SJCRH30 (cell line): Measurements from ENCODE around the gene MGRN1. TPM values are rescaled to one million over a fixed set of nuclear protein-coding genes. Genes with fewer than 3 reads are reported as not detected.

ENCODE experiments used
- DNase-seq, 2 experiments: peaks; one replicate each; pipeline ENCODE4 v3.0.0-alpha.2; 2015 to 2020
- H3K27ac ChIP-seq: fragments of 250-450 bp; sonication (Bioruptor Pico); 2 replicates; pipeline ENCODE4 v1.5.1; 2020; ENCODE audit warnings: mild to moderate bottlenecking, moderate library complexity
- H3K27me3 ChIP-seq: fragments of 250-450 bp; sonication (Bioruptor Pico); 2 replicates; pipeline ENCODE4 v1.5.1; 2020; ENCODE audit warnings: mild to moderate bottlenecking, moderate library complexity
- H3K36me3 ChIP-seq: fragments of 250-450 bp; sonication (Bioruptor Pico); 2 replicates; pipeline ENCODE4 v1.5.1; 2020; ENCODE audit warnings: mild to moderate bottlenecking, moderate library complexity
- H3K4me1 ChIP-seq: fragments of 250-450 bp; sonication (Bioruptor Pico); 2 replicates; pipeline ENCODE4 v1.5.1; 2020; ENCODE audit warnings: mild to moderate bottlenecking, moderate library complexity
- H3K4me3 ChIP-seq: fragments of 250-450 bp; sonication (Bioruptor Pico); 2 replicates; pipeline ENCODE4 v1.5.1; 2020; ENCODE audit warnings: mild to moderate bottlenecking, moderate library complexity
- H3K9me3 ChIP-seq: fragments of 250-450 bp; sonication (Bioruptor Pico); replicated peaks from 2 replicates; pipeline ENCODE4 v1.5.1; 2020; ENCODE audit warnings: mild to moderate bottlenecking, moderate library complexity
- total RNA-seq: library from RNA; depleted of rRNA; stranded (reverse); fragments of >200 nt; shearing (Covaris generic); gene quantifications from 2 replicates; pipeline ENCODE4 v1.2.3, GENCODE V29; 2014; rRNA removed

The MGRN1 gene
- 11.6 and 13.8 TPM in 2 replicates for total RNA-seq

GRCh38 chr16:4624015-4624826 is at the start of gene MGRN1:
Gene MGRN1, plus strand, starts transcription at chr16:4624826. Its CDS starts 135 bp downstream, at chr16:4624961.
- H3K4me1 ChIP-seq = no peaks in the 10 kb centered on the region; the same call in 1 of the 2 replicates
- no peaks in the 10 kb centered on the region for H3K36me3 ChIP-seq
- H3K27me3 ChIP-seq = no peaks in the 10 kb centered on the region
- no peaks in the 10 kb centered on the region for H3K9me3 ChIP-seq
- peak within 1 kb of the TSS; percentile 81 for H3K27ac ChIP-seq
- DNase-seq = peak; percentile 95 to 96
- peak within 1 kb of the TSS; percentile 81 for H3K4me3 ChIP-seq

- DNase-seq = no peak
- no peaks in the 10 kb centered on the region; the same call in 1 of the 2 replicates for H3K4me1 ChIP-seq
- no peak overlapping the region for H3K27ac ChIP-seq
- no peaks in the 10 kb centered on the region for H3K36me3 ChIP-seq
- H3K4me3 ChIP-seq = no peak overlapping the region
- H3K27me3 ChIP-seq = no peaks in the 10 kb centered on the region
- H3K9me3 ChIP-seq = no peaks in the 10 kb centered on the region
These were observed 49.5 kb upstream of the MGRN1 start for GRCh38 chr16:4574919-4575705.

DNA sequence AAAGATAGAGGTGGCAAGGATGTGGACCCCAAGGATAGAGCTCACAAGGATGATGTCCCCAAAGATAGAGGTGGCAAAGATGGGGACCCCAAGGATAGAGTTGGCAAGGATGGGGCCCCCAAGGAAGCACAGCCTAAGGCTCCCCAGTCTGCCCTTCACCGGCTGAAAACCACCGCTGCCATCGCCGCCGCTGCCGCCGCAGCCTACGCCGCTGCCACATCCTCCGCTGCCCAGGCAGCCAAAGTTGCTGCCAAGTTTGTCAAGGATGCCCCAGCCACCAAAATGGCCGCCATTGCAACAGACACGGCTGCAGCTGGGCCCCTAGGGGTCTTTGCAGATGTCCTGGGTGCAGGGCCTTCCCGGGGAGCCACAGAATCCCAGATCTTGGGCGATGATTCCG is 48.6 kb upstream of the MGRN1 start:
- Histone ChIP-seq H3K36me3 (no peaks in the 10 kb centered on the region), H3K9me3 (no peaks in the 10 kb centered on the region), H3K4me3 (no peak overlapping the region)

GRCh38 chr16:4578961-4579530 is 45.6 kb upstream of the MGRN1 start:
- H3K36me3 ChIP-seq = no peaks in the 10 kb centered on the region
- no peaks in the 10 kb centered on the region for H3K4me1 ChIP-seq
- DNase-seq = no peak
- no peaks in the 10 kb centered on the region for H3K9me3 ChIP-seq
- H3K4me3 ChIP-seq = no peak overlapping the region
- H3K27ac ChIP-seq = no peak overlapping the region
- H3K27me3 ChIP-seq = no peaks in the 10 kb centered on the region

More for the DNA sequence above, 48.6 kb upstream of the MGRN1 start:
- DNase-seq = no peak
- H3K27ac ChIP-seq = no peak overlapping the region
- H3K4me1 ChIP-seq = no peaks in the 10 kb centered on the region; the same call in 1 of the 2 replicates
- H3K27me3 ChIP-seq = no peaks in the 10 kb centered on the region

GRCh38 chr16:4580250-4580649 is 44.4 kb upstream of the MGRN1 start:
- no peaks in the 10 kb centered on the region for H3K4me1 ChIP-seq
- no peak overlapping the region for H3K27ac ChIP-seq
- H3K36me3 ChIP-seq = no peaks in the 10 kb centered on the region
- no peak overlapping the region for H3K4me3 ChIP-seq
- no peaks in the 10 kb centered on the region for H3K27me3 ChIP-seq
- no peaks in the 10 kb centered on the region for H3K9me3 ChIP-seq
- no peak for DNase-seq

DNA sequence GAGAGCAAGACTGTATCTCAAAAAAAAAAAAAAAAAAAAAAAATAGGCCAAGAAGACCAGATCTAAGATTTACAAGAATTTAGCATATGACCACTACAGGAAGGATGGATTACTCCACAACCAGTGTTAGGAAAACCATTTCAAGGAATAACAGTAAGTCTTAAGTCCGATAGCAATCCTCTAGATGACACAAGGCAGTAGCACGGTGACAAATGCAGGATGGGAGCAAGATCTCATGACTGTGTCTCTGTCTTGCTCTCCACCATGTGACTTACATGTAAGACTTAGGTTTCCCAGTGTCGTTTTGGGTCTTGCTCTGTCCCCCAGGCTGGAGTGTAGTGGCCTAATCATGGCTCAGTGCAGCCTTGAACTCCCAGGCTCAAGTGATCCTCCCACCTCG is 40.7 kb upstream of the MGRN1 start:
- H3K9me3 ChIP-seq = no peaks in the 10 kb centered on the region
- H3K36me3 ChIP-seq = no peaks in the 10 kb centered on the region
- no peak overlapping the region for H3K27ac ChIP-seq
- H3K4me3 ChIP-seq = no peak overlapping the region
- no peak for DNase-seq
- no peaks in the 10 kb centered on the region for H3K27me3 ChIP-seq
- no peaks in the 10 kb centered on the region for H3K4me1 ChIP-seq

DNA sequence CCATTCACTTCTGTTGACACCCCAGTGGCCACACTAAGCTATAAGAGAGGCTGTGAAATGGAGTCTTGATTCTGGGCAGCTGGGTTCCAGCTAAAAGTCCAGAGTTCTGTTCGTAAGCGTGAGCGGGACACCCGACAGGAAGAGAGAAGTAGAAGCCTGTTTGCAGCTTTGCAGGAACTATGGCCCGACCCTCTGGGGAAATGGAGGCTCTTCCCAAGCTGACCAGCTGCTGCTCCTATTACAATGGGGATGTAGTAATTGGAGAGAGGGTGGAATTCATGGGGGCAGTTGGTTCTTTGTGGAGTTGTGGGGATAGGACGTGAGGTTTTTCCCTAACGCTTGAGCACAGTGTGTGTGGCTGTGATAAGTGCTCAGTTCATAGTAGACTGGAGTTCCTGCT is 38.3 kb upstream of the MGRN1 start:
- Histone ChIP-seq H3K4me1 (no peaks in the 10 kb centered on the region), H3K27me3 (no peaks in the 10 kb centered on the region), H3K36me3 (no peaks in the 10 kb centered on the region), H3K4me3 (no peak overlapping the region), H3K9me3 (no peaks in the 10 kb centered on the region), H3K27ac (no peak overlapping the region)
- DNase-seq = peak; percentile 35 to 61

DNA sequence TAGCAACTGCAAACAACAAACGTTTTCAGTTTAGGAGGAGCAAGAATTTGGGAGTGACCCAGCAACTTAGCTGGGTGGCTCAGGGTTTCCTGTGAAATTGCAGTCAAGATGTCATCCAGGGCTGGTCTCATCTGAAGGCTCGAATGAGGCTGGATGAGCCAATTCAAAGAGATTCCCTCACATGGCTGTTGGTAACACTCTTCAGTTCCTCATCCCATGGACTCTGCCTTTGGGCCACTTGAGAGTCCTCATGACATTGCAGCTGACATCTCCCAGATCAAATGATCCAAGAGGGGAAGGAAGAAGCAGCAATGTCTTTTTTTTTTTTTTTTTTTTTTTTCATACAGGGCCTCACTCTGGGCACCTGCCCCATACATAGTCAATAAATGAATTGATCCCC is 36.2 kb upstream of the MGRN1 start:
- H3K4me1 ChIP-seq = peaks cover 6% of the 10 kb centered on the region
- no peak for DNase-seq

DNA sequence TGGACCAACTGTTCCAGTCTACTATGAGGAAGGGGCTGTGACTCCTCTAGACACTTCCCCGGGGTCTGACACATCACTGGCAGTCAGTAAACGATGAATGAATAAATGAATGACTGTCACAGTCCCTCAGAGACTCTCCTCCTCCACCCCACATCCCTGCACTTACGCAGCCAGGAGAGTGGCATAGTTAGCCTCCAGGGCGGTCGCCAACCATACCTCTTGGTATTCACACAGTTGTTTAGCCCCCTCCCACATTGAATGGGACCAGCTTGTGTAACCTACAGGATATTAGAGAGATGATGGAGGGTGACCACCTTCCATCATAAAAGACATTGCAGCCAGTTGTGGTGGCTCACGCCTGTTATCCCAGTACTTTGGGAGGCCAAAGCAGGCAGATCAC is 35.7 kb upstream of the MGRN1 start:
- Histone ChIP-seq H3K4me3 (no peak overlapping the region), H3K36me3 (no peaks in the 10 kb centered on the region), H3K27me3 (no peaks in the 10 kb centered on the region)

More for the DNA sequence above, 36.2 kb upstream of the MGRN1 start:
- no peaks in the 10 kb centered on the region for H3K9me3 ChIP-seq
- no peak overlapping the region for H3K27ac ChIP-seq
- no peak overlapping the region for H3K4me3 ChIP-seq
- no peaks in the 10 kb centered on the region for H3K27me3 ChIP-seq
- H3K36me3 ChIP-seq = no peaks in the 10 kb centered on the region

GRCh38 chr16:4591191-4591590 is 33.4 kb upstream of the MGRN1 start:
- peaks cover 13% of the 10 kb centered on the region for H3K4me1 ChIP-seq
- H3K36me3 ChIP-seq = no peaks in the 10 kb centered on the region
- no peak overlapping the region for H3K4me3 ChIP-seq
- H3K9me3 ChIP-seq = no peaks in the 10 kb centered on the region
- no peak overlapping the region for H3K27ac ChIP-seq
- no peak for DNase-seq
- no peaks in the 10 kb centered on the region for H3K27me3 ChIP-seq

More for the DNA sequence above, 35.7 kb upstream of the MGRN1 start:
- no peak for DNase-seq
- H3K27ac ChIP-seq = no peak overlapping the region
- H3K4me1 ChIP-seq = peaks cover 12% of the 10 kb centered on the region
- no peaks in the 10 kb centered on the region for H3K9me3 ChIP-seq

- no peak overlapping the region for H3K4me3 ChIP-seq
- H3K4me1 ChIP-seq = peaks cover 13% of the 10 kb centered on the region
- no peaks in the 10 kb centered on the region for H3K36me3 ChIP-seq
- H3K9me3 ChIP-seq = no peaks in the 10 kb centered on the region
- H3K27me3 ChIP-seq = no peaks in the 10 kb centered on the region
- H3K27ac ChIP-seq = no peak overlapping the region
- DNase-seq = no peak
These were observed 32.7 kb upstream of the MGRN1 start for GRCh38 chr16:4591706-4592470.

DNA sequence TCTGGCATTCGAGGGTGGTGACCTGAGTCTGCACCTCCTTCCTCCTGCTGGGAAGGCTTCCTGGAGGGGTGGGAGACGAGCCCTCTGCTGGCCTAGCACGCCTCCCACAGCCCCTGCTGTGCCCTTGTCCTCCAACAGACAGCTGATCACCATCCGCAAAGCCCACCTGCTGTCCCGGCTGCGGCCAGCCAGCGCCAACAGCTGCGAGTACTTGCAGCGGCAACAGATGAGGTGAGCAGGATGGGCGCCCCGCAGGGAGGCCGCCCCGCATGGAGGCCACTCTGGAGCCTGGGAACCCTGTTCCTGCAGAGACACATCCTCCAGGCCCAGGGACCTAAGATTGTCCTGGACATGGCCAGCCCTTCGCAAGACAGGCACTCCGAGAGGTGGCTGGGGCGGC is 31.5 kb upstream of the MGRN1 start:
- H3K27ac ChIP-seq = peak overlapping the region; percentile 54
- peaks cover 13% of the 10 kb centered on the region for H3K4me1 ChIP-seq
- H3K9me3 ChIP-seq = no peaks in the 10 kb centered on the region
- no peaks in the 10 kb centered on the region for H3K36me3 ChIP-seq
- H3K4me3 ChIP-seq = no peak overlapping the region
- H3K27me3 ChIP-seq = no peaks in the 10 kb centered on the region
- DNase-seq = peak; percentile 89 to 91

DNA sequence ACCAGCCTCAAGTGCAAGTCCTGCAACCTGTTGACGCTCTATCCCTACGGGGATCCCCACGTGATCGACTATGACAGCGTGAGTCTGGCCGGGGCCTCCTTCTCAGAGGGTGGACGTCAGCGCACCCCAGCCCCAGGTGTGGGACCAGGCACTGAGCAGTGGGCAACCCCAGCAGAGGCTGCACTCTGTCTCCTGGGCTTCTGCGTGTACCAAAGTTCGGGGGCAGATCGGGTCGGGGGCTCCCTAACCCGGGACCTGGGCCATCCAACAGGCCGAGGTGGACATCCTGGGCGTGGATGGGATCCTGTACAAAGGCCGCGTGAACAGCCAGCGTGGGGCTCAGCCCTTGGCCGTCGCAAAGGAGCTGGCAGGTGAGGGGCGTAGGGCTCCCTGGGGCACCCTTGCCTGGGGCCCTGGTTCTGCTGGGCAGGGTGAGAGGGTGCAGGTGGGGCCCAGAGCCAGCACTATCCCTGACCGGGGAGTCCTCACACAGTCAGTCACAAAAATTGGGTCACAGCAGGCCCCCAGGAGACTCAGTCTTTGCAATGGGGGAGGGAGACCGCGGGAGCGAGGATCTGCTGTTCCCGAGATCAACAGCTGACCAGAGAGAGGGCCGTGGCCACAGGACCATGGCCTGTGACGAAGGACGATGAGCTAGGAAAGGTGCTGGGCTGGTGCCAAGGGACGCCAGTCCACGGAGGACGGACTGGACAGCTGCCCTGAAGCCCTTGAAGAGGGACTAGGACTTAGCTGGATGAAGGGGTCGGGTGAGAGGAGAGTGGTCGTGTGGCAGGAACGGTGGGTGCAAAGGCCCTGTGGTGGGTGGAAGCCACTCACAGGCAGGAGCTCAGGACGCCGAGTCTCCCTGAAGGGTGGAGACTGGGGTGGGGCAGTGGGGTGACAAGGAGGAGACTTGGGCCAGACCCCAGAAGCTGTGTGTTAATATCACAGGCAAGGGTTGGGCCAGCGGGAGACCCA is 29.9 kb upstream of the MGRN1 start:
- Histone ChIP-seq H3K4me1 (peaks cover 13% of the 10 kb centered on the region), H3K9me3 (no peaks in the 10 kb centered on the region), H3K4me3 (no peak overlapping the region), H3K27me3 (no peaks in the 10 kb centered on the region), H3K27ac (no peak overlapping the region), H3K36me3 (no peaks in the 10 kb centered on the region)
- no peak for DNase-seq
